HCT116 (cell line): ENCODE measurements around the gene DIP2B.

Experiments
- ATF3 ChIP-seq: IDR thresholded peaks from 2 replicates; pipeline ENCODE4 v1.6.1; 2012
- CTCF ChIP-seq, 3 experiments: fragments of 200-600 bp in 1 of 3; sonication (generic) in 1 of 3; IDR thresholded peaks in 2 of 3; conservative IDR thresholded peaks in 1 of 3; 2 replicates each; pipeline ENCODE4 v1.5.1; 2012 to 2017; ENCODE audit warnings: low read depth in 2 of 3, low read length in 2 of 3, antibody characterized with exemption in 1 of 3, borderline replicate concordance in 1 of 3, control low read depth in 1 of 3, mild to moderate bottlenecking in 1 of 3, mixed read lengths in 1 of 3, mixed run types in 1 of 3, moderate library complexity in 1 of 3; ENCODE audit not compliant: insufficient read depth in 1 of 3
- EZH2phosphoT487 ChIP-seq: fragments of 200-600 bp; IDR thresholded peaks from 2 replicates; pipeline ENCODE4 v1.6.1; 2018; ENCODE audit warnings: antibody characterized with exemption, borderline replicate concordance
- POLR2AphosphoS5 ChIP-seq: IDR thresholded peaks from 2 replicates; pipeline ENCODE4 v1.6.1; 2011; ENCODE audit warnings: mild to moderate bottlenecking, low read depth, low read length, moderate library complexity
- SIN3A ChIP-seq: IDR thresholded peaks from 2 replicates; pipeline ENCODE4 v1.6.1; 2012; ENCODE audit warnings: low read depth
- SP1 ChIP-seq: IDR thresholded peaks from 2 replicates; pipeline ENCODE4 v1.6.1; 2012; ENCODE audit warnings: low read depth
- ZBTB33 ChIP-seq: IDR thresholded peaks from 2 replicates; pipeline ENCODE4 v1.6.1; 2011; ENCODE audit warnings: mild to moderate bottlenecking, low read length, moderate library complexity; ENCODE audit not compliant: insufficient replicate concordance; ENCODE audit errors: extremely low read depth
- ZNF274 ChIP-seq: fragments of 200-500 bp; sonication (Bioruptor generic); IDR thresholded peaks from 2 replicates; pipeline ENCODE4 v1.6.1; 2014; ENCODE audit warnings: mild to moderate bottlenecking, low read depth, low read length, inconsistent platforms

- TF ChIP-seq ZNF274 (no peak), ZBTB33 (no peak), ATF3 (no peak), CTCF (IDR thresholded peaks at IDR 0.05 in 2 of 3, conservative IDR thresholded peaks at IDR 0.05 in 1 of 3; ENCODE audit: borderline replicate concordance in 1 of 3, insufficient read depth in 1 of 3, low read depth in 2 of 3, low read length in 2 of 3) (no peak), SIN3A (no peak), SP1 (no peak), EZH2phosphoT487 (no peak), POLR2AphosphoS5 (no peak)
Measured at GRCh38 chr12:50533203-50533584, 28.4 kb downstream of the DIP2B start.
